Adipocyte (in vitro differentiated cells): ENCODE data around the gene CABP5.

Experiments used
- DNase-seq: peaks from one replicate; pipeline ENCODE4 v3.0.0-alpha.2; 2015; ENCODE audit warnings: low read depth
- H3K27me3 ChIP-seq: replicated peaks from 2 replicates; pipeline ENCODE4 v1.7.0; 2013; ENCODE audit warnings: mild to moderate bottlenecking, low read length, moderate library complexity; ENCODE audit not compliant: control insufficient read depth, insufficient read depth
- H3K36me3 ChIP-seq: 2 replicates; pipeline ENCODE4 v1.7.0; 2013; ENCODE audit warnings: low read length, mild to moderate bottlenecking, moderate library complexity; ENCODE audit not compliant: control insufficient read depth, insufficient read depth, severe bottlenecking
- H3K4me1 ChIP-seq: 2 replicates; pipeline ENCODE4 v1.7.0; 2013; ENCODE audit warnings: mild to moderate bottlenecking, low read length, moderate library complexity; ENCODE audit not compliant: control insufficient read depth, insufficient read depth
- H3K4me3 ChIP-seq: 2 replicates; pipeline ENCODE4 v1.7.0; 2013; ENCODE audit warnings: mild to moderate bottlenecking, low read length, moderate library complexity
- H3K9ac ChIP-seq: 2 replicates; pipeline ENCODE4 v1.7.0; 2013; ENCODE audit warnings: mild to moderate bottlenecking, low read length, moderate library complexity
- H3K9me3 ChIP-seq: 2 replicates; pipeline ENCODE4 v1.7.0; 2013; ENCODE audit warnings: mild to moderate bottlenecking, low read length, moderate library complexity; ENCODE audit not compliant: control insufficient read depth

Gene CABP5

GRCh38 chr19:48061401-48062344, 17.8 kb upstream of the CABP5 start:
- no peak for DNase-seq
- Histone ChIP-seq H3K4me1 (no peaks in the 10 kb centered on the region), H3K4me3 (no peak overlapping the region)

GRCh38 chr19:48060381-48060780, 16.5 kb upstream of the CABP5 start:
- Histone ChIP-seq H3K4me1 (no peaks in the 10 kb centered on the region), H3K36me3 (no peaks in the 10 kb centered on the region), H3K27me3 (peaks cover 10% of the 10 kb centered on the region), H3K9ac (no peak overlapping the region), H3K4me3 (no peak overlapping the region), H3K9me3 (no peaks in the 10 kb centered on the region)
- no peak for DNase-seq

More at GRCh38 chr19:48061401-48062344, 17.8 kb upstream of the CABP5 start:
- H3K9me3 ChIP-seq: no peaks in the 10 kb centered on the region
- no peak overlapping the region for H3K9ac ChIP-seq
- H3K36me3 ChIP-seq: no peaks in the 10 kb centered on the region
- peaks cover 10% of the 10 kb centered on the region for H3K27me3 ChIP-seq

GRCh38 chr19:48059331-48059730, 15.5 kb upstream of the CABP5 start:
- Histone ChIP-seq H3K9ac (no peak overlapping the region), H3K9me3 (no peaks in the 10 kb centered on the region), H3K36me3 (no peaks in the 10 kb centered on the region), H3K27me3 (peaks cover 13% of the 10 kb centered on the region), H3K4me1 (no peaks in the 10 kb centered on the region), H3K4me3 (no peak overlapping the region)
- DNase-seq: no peak

- no peak for DNase-seq
- H3K9me3 ChIP-seq: peaks cover 2% of the 10 kb centered on the region
- H3K9ac ChIP-seq: no peak overlapping the region
- no peaks in the 10 kb centered on the region for H3K4me1 ChIP-seq
- H3K36me3 ChIP-seq: no peaks in the 10 kb centered on the region
- no peak overlapping the region for H3K4me3 ChIP-seq
- H3K27me3 ChIP-seq: peaks cover 12% of the 10 kb centered on the region
These were observed 10.0 kb upstream of the CABP5 start for GRCh38 chr19:48053856-48054255.

- H3K27me3 ChIP-seq: peaks cover 12% of the 10 kb centered on the region
- no peak overlapping the region for H3K9ac ChIP-seq
These were observed 9.2 kb upstream of the CABP5 start for GRCh38 chr19:48053076-48053475.

GRCh38 chr19:48051335-48052033, 7.6 kb upstream of the CABP5 start:
- peaks cover 18% of the 10 kb centered on the region for H3K9me3 ChIP-seq
- no peak overlapping the region for H3K4me3 ChIP-seq
- H3K27me3 ChIP-seq: peaks cover 12% of the 10 kb centered on the region
- no peaks in the 10 kb centered on the region for H3K36me3 ChIP-seq
- no peaks in the 10 kb centered on the region for H3K4me1 ChIP-seq
- H3K9ac ChIP-seq: no peak overlapping the region
- DNase-seq: no peak

More at GRCh38 chr19:48053076-48053475, 9.2 kb upstream of the CABP5 start:
- Histone ChIP-seq H3K36me3 (no peaks in the 10 kb centered on the region), H3K4me3 (no peak overlapping the region), H3K4me1 (no peaks in the 10 kb centered on the region), H3K9me3 (peaks cover 9% of the 10 kb centered on the region)
- DNase-seq: no peak

- Histone ChIP-seq H3K36me3 (no peaks in the 10 kb centered on the region), H3K4me1 (no peaks in the 10 kb centered on the region), H3K27me3 (peaks cover 10% of the 10 kb centered on the region), H3K4me3 (no peak overlapping the region), H3K9ac (no peak overlapping the region), H3K9me3 (peaks cover 27% of the 10 kb centered on the region)
- DNase-seq: no peak
These were observed 682 bp upstream of the CABP5 start for GRCh38 chr19:48044561-48044960.

- Histone ChIP-seq H3K9ac (no peak overlapping the region), H3K4me1 (no peaks in the 10 kb centered on the region), H3K27me3 (peaks cover 8% of the 10 kb centered on the region), H3K36me3 (no peaks in the 10 kb centered on the region), H3K4me3 (no peak overlapping the region), H3K9me3 (peaks cover 12% of the 10 kb centered on the region)
- no peak for DNase-seq
These were observed 1.9 kb downstream of the CABP5 start for GRCh38 chr19:48041877-48042580.

GRCh38 chr19:48036765-48037164, 7.1 kb downstream of the CABP5 start:
- no peak for DNase-seq
- Histone ChIP-seq H3K4me1 (no peaks in the 10 kb centered on the region), H3K9ac (no peak overlapping the region), H3K36me3 (no peaks in the 10 kb centered on the region), H3K4me3 (no peak overlapping the region), H3K27me3 (peaks cover 10% of the 10 kb centered on the region), H3K9me3 (peaks cover 13% of the 10 kb centered on the region)

GRCh38 chr19:48033604-48034003, 10.3 kb downstream of the CABP5 start:
- Histone ChIP-seq H3K9ac (no peak overlapping the region), H3K27me3 (peaks cover 17% of the 10 kb centered on the region), H3K4me3 (no peak overlapping the region), H3K36me3 (no peaks in the 10 kb centered on the region), H3K9me3 (peaks cover 13% of the 10 kb centered on the region), H3K4me1 (no peaks in the 10 kb centered on the region)
- no peak for DNase-seq

GRCh38 chr19:48030073-48030472, 13.8 kb downstream of the CABP5 start:
- Histone ChIP-seq H3K9me3 (no peaks in the 10 kb centered on the region), H3K9ac (no peak overlapping the region), H3K4me1 (no peaks in the 10 kb centered on the region), H3K27me3 (peaks cover 24% of the 10 kb centered on the region), H3K36me3 (no peaks in the 10 kb centered on the region), H3K4me3 (no peak overlapping the region)
- DNase-seq: no peak
